Measurements from ENCODE around the gene LRRC31.

Gene LRRC31

DNA sequence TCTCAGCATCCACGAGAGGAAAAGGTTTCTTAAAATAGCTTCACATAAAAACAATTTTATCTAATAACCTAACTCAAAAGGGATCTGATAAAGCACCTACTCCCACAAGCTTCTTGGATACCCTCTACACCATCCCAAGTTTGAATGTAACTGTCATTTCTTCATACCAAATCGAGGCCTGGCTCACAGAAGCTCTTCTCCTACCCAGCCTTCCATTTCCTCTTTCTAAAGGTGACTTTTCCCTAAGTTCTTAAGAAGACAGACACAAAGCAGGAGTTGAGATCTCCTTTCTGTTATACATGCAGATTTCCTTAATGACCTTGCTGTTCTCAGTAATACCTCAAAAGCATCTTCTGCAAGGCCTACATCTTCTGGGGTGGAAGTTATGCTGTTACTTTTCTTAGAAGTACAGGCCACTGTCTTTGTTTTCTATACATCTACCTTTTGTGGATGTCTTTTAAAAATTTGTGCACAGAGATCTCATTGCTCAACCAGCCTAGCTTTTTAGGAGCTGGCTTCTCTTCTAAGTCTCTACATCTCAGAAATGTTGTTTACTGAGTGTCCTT, 60.4 kb downstream of the LRRC31 start:
- no peak for TF ChIP-seq FOXP2 (optimal IDR thresholded peaks at IDR 0.05; ENCODE audit: borderline replicate concordance, extremely low read depth, extremely low read length, insufficient read depth)
- no peak for TF ChIP-seq POLR2AphosphoS5 (IDR thresholded peaks at IDR 0.05; ENCODE audit: low read depth, low read length)
- no peak for TF ChIP-seq SIN3A (IDR thresholded peaks at IDR 0.05; ENCODE audit: borderline replicate concordance, insufficient read depth, low read length)
- no peak for TF ChIP-seq REST (IDR thresholded peaks at IDR 0.05; ENCODE audit: insufficient read depth in 1 of 2, low read depth in 2 of 2, low read length in 2 of 2)
- TF ChIP-seq TAF1 (IDR thresholded peaks at IDR 0.05; ENCODE audit: borderline replicate concordance, insufficient read depth, low read length) = no peak

- no peak for TF ChIP-seq POLR2AphosphoS5 (IDR thresholded peaks at IDR 0.05; ENCODE audit: low read depth, low read length)
- no peak for TF ChIP-seq TAF1 (IDR thresholded peaks at IDR 0.05; ENCODE audit: borderline replicate concordance, insufficient read depth, low read length)
- no peak for TF ChIP-seq FOXP2 (optimal IDR thresholded peaks at IDR 0.05; ENCODE audit: borderline replicate concordance, extremely low read depth, extremely low read length, insufficient read depth)
- no peak for TF ChIP-seq SIN3A (IDR thresholded peaks at IDR 0.05; ENCODE audit: borderline replicate concordance, insufficient read depth, low read length)
- TF ChIP-seq REST (IDR thresholded peaks at IDR 0.05; ENCODE audit: insufficient read depth in 1 of 2, low read depth in 2 of 2, low read length in 2 of 2) = no peak
These were observed 65.1 kb downstream of the LRRC31 start for GRCh38 chr3:169804681-169805080.

DNA sequence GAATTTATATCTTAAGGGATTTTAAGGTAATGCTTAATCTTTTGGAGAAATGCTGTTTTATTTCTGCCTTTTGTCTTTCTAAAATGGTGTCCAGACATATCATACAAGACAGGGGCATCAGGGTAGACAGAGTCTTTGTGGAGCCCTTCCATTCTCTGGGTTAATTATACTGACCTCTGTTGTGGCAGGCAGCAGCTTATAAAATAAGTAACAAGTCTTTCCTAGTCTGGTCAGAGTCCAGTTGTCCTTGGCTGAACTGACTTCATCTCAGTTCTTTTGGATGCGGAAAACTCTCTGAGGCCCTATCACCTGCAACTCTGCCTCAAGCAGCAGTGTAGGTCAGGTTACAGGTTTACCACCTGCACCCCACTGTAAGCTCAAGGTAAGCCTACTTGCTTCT, 77.4 kb downstream of the LRRC31 start:
- TF ChIP-seq FOXP2 (optimal IDR thresholded peaks at IDR 0.05; ENCODE audit: borderline replicate concordance, extremely low read depth, extremely low read length, insufficient read depth) = no peak
- no peak for TF ChIP-seq TAF1 (IDR thresholded peaks at IDR 0.05; ENCODE audit: borderline replicate concordance, insufficient read depth, low read length)
- TF ChIP-seq REST (IDR thresholded peaks at IDR 0.05; ENCODE audit: insufficient read depth in 1 of 2, low read depth in 2 of 2, low read length in 2 of 2) = no peak
- no peak for TF ChIP-seq SIN3A (IDR thresholded peaks at IDR 0.05; ENCODE audit: borderline replicate concordance, insufficient read depth, low read length)
- TF ChIP-seq POLR2AphosphoS5 (IDR thresholded peaks at IDR 0.05; ENCODE audit: low read depth, low read length) = no peak

- TF ChIP-seq FOXP2 (optimal IDR thresholded peaks at IDR 0.05; ENCODE audit: borderline replicate concordance, extremely low read depth, extremely low read length, insufficient read depth) (no peak), TAF1 (IDR thresholded peaks at IDR 0.05; ENCODE audit: borderline replicate concordance, insufficient read depth, low read length) (no peak), SIN3A (IDR thresholded peaks at IDR 0.05; ENCODE audit: borderline replicate concordance, insufficient read depth, low read length) (no peak), REST (IDR thresholded peaks at IDR 0.05; ENCODE audit: insufficient read depth in 1 of 2, low read depth in 2 of 2, low read length in 2 of 2) (no peak), POLR2AphosphoS5 (IDR thresholded peaks at IDR 0.05; ENCODE audit: low read depth, low read length) (no peak)
These were observed 78.9 kb downstream of the LRRC31 start for GRCh38 chr3:169790687-169791429.

Data from PFSK-1 (cell line).